Left ventricle myocardium superior (tissue), 1 donor: ENCODE data around the gene A4GALT. TPM values are rescaled to one million over a fixed set of nuclear protein-coding genes. Genes with fewer than 3 reads are reported as not detected.
"Not testable (repeated sequence)": the region's sequence is repeated elsewhere in the genome, so short reads cannot be mapped to it uniquely, and the experiment has no call there.

Experiments used
- ATAC-seq: fragments of 200-7000 bp; cut with Tn5 transposase; one replicate; pipeline ENCODE4 v1.9.1; 2020; ENCODE audit warnings: mild to moderate bottlenecking, moderate library complexity
- DNase-seq: peaks from one replicate; pipeline ENCODE4 v3.0.0-alpha.2; 2020
- intact Hi-C: fragments of 100-400 bp; cut with micrococcal nuclease; formaldehyde crosslinking; loops from one replicate; pipeline ENCODE4 v1.11.0; 2022
- long read RNA-seq: library from polyadenylated mRNA; unstranded; transcript quantifications from one replicate; pipeline ENCODE4 v2.0.0, GENCODE V29; 2021
- total RNA-seq: library from RNA; stranded (reverse); fragmentation: NEBNext Ultra II Directional; extraction: Animal tissue kit (Norgen Biotek cat#: 25700); gene quantifications from one replicate; pipeline ENCODE4 v1.2.1, GENCODE V29; 2021
- donor health status: DM: no; HTN: yes; CAD: no; lungs with severe emphysema.

Gene A4GALT
- total RNA-seq = 81.7 TPM
- long read RNA-seq, transcript A4GALT-202 (3 exons, 1,956 nt) = minor isoform, 8 of 180 reads
- long read RNA-seq, transcript A4GALT-206 (3 exons, 2,141 nt) = major isoform, 46 of 180 reads
- long read RNA-seq, partial matches to known transcripts = 6 of 180 reads
- long read RNA-seq, other reads (novel, unspliced or antisense) = 115 of 180 reads

- ATAC-seq (peak; percentile 75), DNase-seq (peak; percentile 71)
- intact Hi-C loops = no loop called here
Measured at GRCh38 chr22:42720263-42721044, at the start of gene A4GALT. A4GALT (minus strand) TSS chr22:42720870; CDS start chr22:42693951, 26,919 bp downstream.

GRCh38 chr22:42770448-42770726, 49.7 kb upstream of the A4GALT start:
- intact Hi-C loops = no loop called here
- DNase-seq = no peak
- ATAC-seq = no peak

- intact Hi-C loops = no loop called here
- DNase-seq (peak; percentile 77), ATAC-seq (peak; percentile 66)
Measured at GRCh38 chr22:42769574-42770447, 49.1 kb upstream of the A4GALT start.

GRCh38 chr22:42769238-42769573, 48.5 kb upstream of the A4GALT start:
- DNase-seq = no peak
- ATAC-seq = no peak
- intact Hi-C loops = no loop called here

- DNase-seq (no peak), ATAC-seq (no peak)
- intact Hi-C loops = no loop called here
Measured at GRCh38 chr22:42768385-42769035, 47.8 kb upstream of the A4GALT start.

GRCh38 chr22:42766860-42767259, 46.2 kb upstream of the A4GALT start:
- ATAC-seq (peak; percentile 73), DNase-seq (peak; percentile 57)
- intact Hi-C loops = no loop called here

GRCh38 chr22:42764895-42765363, 44.3 kb upstream of the A4GALT start:
- intact Hi-C loops = no loop called here
- ATAC-seq = no peak
- no peak for DNase-seq

- ATAC-seq = no peak
- no peak for DNase-seq
- intact Hi-C loops = no loop called here
Measured at GRCh38 chr22:42763965-42764480, 43.4 kb upstream of the A4GALT start.

- intact Hi-C loops = no loop called here
- DNase-seq (no peak), ATAC-seq (no peak)
Measured at GRCh38 chr22:42760806-42761565, 40.3 kb upstream of the A4GALT start.

GRCh38 chr22:42758931-42759629, 38.4 kb upstream of the A4GALT start:
- intact Hi-C loops = no loop called here
- DNase-seq = no peak
- ATAC-seq = no peak

GRCh38 chr22:42755553-42755952, 34.9 kb upstream of the A4GALT start:
- DNase-seq, intact Hi-C loops, ATAC-seq: not testable (repeated sequence)

- not testable (repeated sequence) for ATAC-seq
Measured at GRCh38 chr22:42755121-42755520, 34.5 kb upstream of the A4GALT start.

GRCh38 chr22:42754658-42755057, 34.0 kb upstream of the A4GALT start:
- peak; percentile 47 for DNase-seq
- intact Hi-C loops = no loop called here
- peak; percentile 13 for ATAC-seq

More at GRCh38 chr22:42755121-42755520, 34.5 kb upstream of the A4GALT start:
- intact Hi-C loops, DNase-seq: not testable (repeated sequence)

- intact Hi-C loops = no loop called here
- peak; percentile 29 for ATAC-seq
- no peak for DNase-seq
Measured at GRCh38 chr22:42752912-42753311, 32.2 kb upstream of the A4GALT start.

- ATAC-seq (no peak), DNase-seq (no peak)
- intact Hi-C loops = no loop called here
Measured at GRCh38 chr22:42752230-42752746, 31.6 kb upstream of the A4GALT start.

GRCh38 chr22:42750421-42750820, 29.8 kb upstream of the A4GALT start:
- intact Hi-C loops, ATAC-seq, DNase-seq: not testable (repeated sequence)

- peak; percentile 50 for DNase-seq
- ATAC-seq = peak; percentile 5
- intact Hi-C loops = no loop called here
Measured at GRCh38 chr22:42747701-42748513, 27.2 kb upstream of the A4GALT start.
